GF-D8 (cell line): Measurements from ENCODE around the gene ICOS.

Source experiments
- DNase-seq: peaks from one replicate; lab custom pipeline; 2025; lab: John Stamatoyannopoulos, UW

ICOS gene

GRCh38 chr2:203936535-203936934 is at the start of gene ICOS:
Gene ICOS (plus strand): TSS chr2:203936763. CDS start chr2:203936815, 52 bp downstream.
- DNase-seq, result no peak

GRCh38 chr2:203887677-203888076 is 48.9 kb upstream of the ICOS start:
- no peak for DNase-seq

GRCh38 chr2:203889542-203889941 is 47.0 kb upstream of the ICOS start:
- DNase-seq, result no peak

GRCh38 chr2:203889944-203890343 is 46.6 kb upstream of the ICOS start:
- no peak for DNase-seq

- DNase-seq, result no peak
Observed at GRCh38 chr2:203890733-203891132, 45.8 kb upstream of the ICOS start.

- DNase-seq, result no peak
Observed at GRCh38 chr2:203891474-203891873, 45.1 kb upstream of the ICOS start.

- no peak for DNase-seq
Observed at GRCh38 chr2:203892207-203892606, 44.4 kb upstream of the ICOS start.

GRCh38 chr2:203893401-203893800 is 43.2 kb upstream of the ICOS start:
- no peak for DNase-seq

- no peak for DNase-seq
Observed at GRCh38 chr2:203893840-203894239, 42.7 kb upstream of the ICOS start.

- DNase-seq, result no peak
Observed at GRCh38 chr2:203894262-203894661, 42.3 kb upstream of the ICOS start.

- DNase-seq, result no peak
Observed at GRCh38 chr2:203897544-203897943, 39.0 kb upstream of the ICOS start.

- no peak for DNase-seq
Observed at GRCh38 chr2:203898657-203899056, 37.9 kb upstream of the ICOS start.

GRCh38 chr2:203900253-203900652 is 36.3 kb upstream of the ICOS start:
- no peak for DNase-seq

- no peak for DNase-seq
Observed at GRCh38 chr2:203904022-203904421, 32.5 kb upstream of the ICOS start.

GRCh38 chr2:203905656-203906055 is 30.9 kb upstream of the ICOS start:
- DNase-seq, result no peak

- no peak for DNase-seq
Observed at GRCh38 chr2:203908066-203908796, 28.3 kb upstream of the ICOS start.

- no peak for DNase-seq
Observed at GRCh38 chr2:203908797-203909185, 27.8 kb upstream of the ICOS start.

- DNase-seq, result no peak
Observed at GRCh38 chr2:203909261-203909967, 27.1 kb upstream of the ICOS start.

- no peak for DNase-seq
Observed at GRCh38 chr2:203909974-203910373, 26.6 kb upstream of the ICOS start.

- DNase-seq, result no peak
Observed at GRCh38 chr2:203913947-203914346, 22.6 kb upstream of the ICOS start.

- no peak for DNase-seq
Observed at GRCh38 chr2:203914546-203915182, 21.9 kb upstream of the ICOS start.

- DNase-seq, result no peak
Observed at GRCh38 chr2:203915256-203915655, 21.3 kb upstream of the ICOS start.

GRCh38 chr2:203916756-203917155 is 19.8 kb upstream of the ICOS start:
- no peak for DNase-seq
